NCI-H2107 (cell line): ENCODE results near the gene ZNF426.
A peak's percentile ranks its signal among the peaks of the same experiment; 100 is the strongest.
"Not testable (repeated sequence)": the region's sequence is repeated elsewhere in the genome, so short reads cannot be mapped to it uniquely, and the experiment has no call there.

ENCODE experiments used
- DNase-seq: peaks from one replicate; lab custom pipeline; 2025; lab: John Stamatoyannopoulos, UW

ZNF426 gene

GRCh38 chr19:9538183-9539058 is at the start of gene ZNF426:
Gene ZNF426, minus strand, starts transcription at chr19:9538645. Its CDS starts 2,413 bp downstream, at chr19:9536232.
- DNase-seq: peak; percentile 62

- DNase-seq: peak; percentile 11
Measured at GRCh38 chr19:9586764-9587163, 48.3 kb upstream of the ZNF426 start.

GRCh38 chr19:9584073-9584833 is 45.8 kb upstream of the ZNF426 start, which contains the start of gene ZNF121:
Gene ZNF121, minus strand, starts transcription at chr19:9584504. Its CDS starts 16,407 bp downstream, at chr19:9568097.
- peak; percentile 79 for DNase-seq

- DNase-seq: not testable (repeated sequence)
Measured at GRCh38 chr19:9582081-9582725, 43.8 kb upstream of the ZNF426 start.

GRCh38 chr19:9580728-9581127 is 42.3 kb upstream of the ZNF426 start:
- no peak for DNase-seq

GRCh38 chr19:9570255-9570654 is 31.8 kb upstream of the ZNF426 start:
- DNase-seq: no peak

GRCh38 chr19:9566729-9567128 is 28.3 kb upstream of the ZNF426 start:
- no peak for DNase-seq

GRCh38 chr19:9565900-9566705 is 27.7 kb upstream of the ZNF426 start:
- DNase-seq: no peak

- no peak for DNase-seq
Measured at GRCh38 chr19:9552536-9553274, 14.3 kb upstream of the ZNF426 start.

GRCh38 chr19:9547870-9548269 is 9.4 kb upstream of the ZNF426 start:
- no peak for DNase-seq

GRCh38 chr19:9541281-9541680 is 2.8 kb upstream of the ZNF426 start:
- not testable (repeated sequence) for DNase-seq

GRCh38 chr19:9539921-9540320 is 1.5 kb upstream of the ZNF426 start:
- not testable (repeated sequence) for DNase-seq

GRCh38 chr19:9539201-9539600 is 756 bp upstream of the ZNF426 start:
- not testable (repeated sequence) for DNase-seq

GRCh38 chr19:9535934-9536333 is 2.5 kb downstream of the ZNF426 start:
- no peak for DNase-seq

GRCh38 chr19:9531933-9532332 is 6.5 kb downstream of the ZNF426 start:
- no peak for DNase-seq

- no peak for DNase-seq
Measured at GRCh38 chr19:9528757-9529336, 9.6 kb downstream of the ZNF426 start.

- no peak for DNase-seq
Measured at GRCh38 chr19:9523885-9524474, 14.5 kb downstream of the ZNF426 start.

- no peak for DNase-seq
Measured at GRCh38 chr19:9507285-9507684, 31.2 kb downstream of the ZNF426 start.

GRCh38 chr19:9500796-9501195 is 37.6 kb downstream of the ZNF426 start:
- no peak for DNase-seq
